Measurements from ENCODE around the gene MALT1. TPM values are rescaled to one million over a fixed set of nuclear protein-coding genes. Genes with fewer than 3 reads are reported as not detected.

Gene MALT1
- total RNA-seq, 2 experiments from 2014 or later = 42.5 to 44.3 TPM

GRCh38 chr18:58654896-58655614, 16.2 kb upstream of the MALT1 start:
- H3K36me3 Mint-ChIP-seq = peaks cover 6% of the 10 kb centered on the region
- ChIA-PET POLR2A (no interaction called here), CTCF (interaction anchor here (0.8 to 1.0 kb wide), 2 partner anchors 109 to 422 kb away, joined by 3 to 4 read pairs; no protein-coding TSS in a partner anchor)
- H3K27ac Mint-ChIP-seq = no peak overlapping the region
- H3K4me1 Mint-ChIP-seq (ENCODE audit: low read depth) = peaks cover 67% of the 10 kb centered on the region
- no peak overlapping the region for H3K4me3 Mint-ChIP-seq
- H3K9me3 Mint-ChIP-seq = peaks cover 9% of the 10 kb centered on the region
- no peaks in the 10 kb centered on the region for H3K27me3 Mint-ChIP-seq
- intact Hi-C loops (cut with micrococcal nuclease) = no loop called here
- DNase-seq = no peak

GRCh38 chr18:58657081-58657480, 14.2 kb upstream of the MALT1 start:
- no peak for DNase-seq
- H3K4me1 Mint-ChIP-seq (ENCODE audit: low read depth) = peaks cover 60% of the 10 kb centered on the region
- H3K4me3 Mint-ChIP-seq = no peak overlapping the region
- intact Hi-C loops (cut with micrococcal nuclease) = no loop called here
- POLR2A ChIA-PET = no interaction called here
- no peak overlapping the region for H3K27ac Mint-ChIP-seq
- CTCF ChIA-PET = interaction anchor here (2.8 kb wide), 1 partner anchor 107 kb away, joined by 14 read pairs; no protein-coding TSS in a partner anchor
- peaks cover 9% of the 10 kb centered on the region for H3K9me3 Mint-ChIP-seq
- H3K27me3 Mint-ChIP-seq = no peaks in the 10 kb centered on the region
- peaks cover 9% of the 10 kb centered on the region for H3K36me3 Mint-ChIP-seq

GRCh38 chr18:58657494-58657893, 13.8 kb upstream of the MALT1 start:
- peaks cover 9% of the 10 kb centered on the region for H3K36me3 Mint-ChIP-seq
- no peak overlapping the region for H3K4me3 Mint-ChIP-seq

GRCh38 chr18:58659691-58660090, 11.6 kb upstream of the MALT1 start:
- no peak overlapping the region for H3K27ac Mint-ChIP-seq
- H3K4me1 Mint-ChIP-seq (ENCODE audit: low read depth) = peaks cover 40% of the 10 kb centered on the region
- no peaks in the 10 kb centered on the region for H3K27me3 Mint-ChIP-seq
- H3K9me3 Mint-ChIP-seq = peaks cover 9% of the 10 kb centered on the region
- intact Hi-C loops (cut with micrococcal nuclease) = no loop called here
- DNase-seq = no peak
- H3K36me3 Mint-ChIP-seq = peaks cover 7% of the 10 kb centered on the region
- CTCF ChIA-PET = interaction anchor here (1.4 to 2.8 kb wide), 2 partner anchors 104 to 130 kb away, joined by 6 to 14 read pairs; no protein-coding TSS in a partner anchor
- H3K4me3 Mint-ChIP-seq = no peak overlapping the region
- POLR2A ChIA-PET = no interaction called here

More at GRCh38 chr18:58657494-58657893, 13.8 kb upstream of the MALT1 start:
- ChIA-PET POLR2A (interaction anchor here (1.0 kb wide), 2 partner anchors 13 to 14 kb away, joined by 3 to 6 read pairs; partner anchors contain the start of gene MALT1), CTCF (interaction anchor here (2.8 kb wide), 1 partner anchor 106 kb away, joined by 14 read pairs; no protein-coding TSS in a partner anchor)
- Mint-ChIP-seq H3K27ac (peak overlapping the region; percentile 64), H3K9me3 (peaks cover 9% of the 10 kb centered on the region), H3K27me3 (no peaks in the 10 kb centered on the region), H3K4me1 (ENCODE audit: low read depth) (peaks cover 57% of the 10 kb centered on the region)
- intact Hi-C loops (cut with micrococcal nuclease) = no loop called here
- no peak for DNase-seq

- ChIA-PET CTCF (interaction anchor here (0.7 to 0.8 kb wide), 2 partner anchors 110 to 392 kb away, joined by 3 read pairs; no protein-coding TSS in a partner anchor), POLR2A (interaction anchor here (1.1 kb wide), 1 partner anchor 23 kb away, joined by 4 read pairs; no protein-coding TSS in a partner anchor)
Observed at GRCh38 chr18:58660915-58661314, 10.3 kb upstream of the MALT1 start.

GRCh38 chr18:58661423-58661822, 9.8 kb upstream of the MALT1 start:
- peaks cover 3% of the 10 kb centered on the region for H3K36me3 Mint-ChIP-seq
- peaks cover 43% of the 10 kb centered on the region for H3K4me1 Mint-ChIP-seq (ENCODE audit: low read depth)
- no peak overlapping the region for H3K4me3 Mint-ChIP-seq
- no peaks in the 10 kb centered on the region for H3K27me3 Mint-ChIP-seq
- intact Hi-C loops (cut with micrococcal nuclease) = no loop called here
- DNase-seq = no peak
- CTCF ChIA-PET = interaction anchor here (0.8 kb wide), 1 partner anchor 110 kb away, joined by 3 read pairs; no protein-coding TSS in a partner anchor
- no peak overlapping the region for H3K27ac Mint-ChIP-seq
- H3K9me3 Mint-ChIP-seq = peaks cover 2% of the 10 kb centered on the region
- POLR2A ChIA-PET = interaction anchor here (1.1 kb wide), 1 partner anchor 24 kb away, joined by 4 read pairs; no protein-coding TSS in a partner anchor

More at GRCh38 chr18:58660915-58661314, 10.3 kb upstream of the MALT1 start:
- intact Hi-C loops (cut with micrococcal nuclease) = no loop called here
- Mint-ChIP-seq H3K9me3 (peaks cover 3% of the 10 kb centered on the region), H3K27ac (no peak overlapping the region), H3K36me3 (peaks cover 3% of the 10 kb centered on the region), H3K4me1 (ENCODE audit: low read depth) (peaks cover 41% of the 10 kb centered on the region), H3K27me3 (no peaks in the 10 kb centered on the region), H3K4me3 (no peak overlapping the region)
- DNase-seq = no peak

GRCh38 chr18:58662118-58662517, 9.1 kb upstream of the MALT1 start:
- Mint-ChIP-seq H3K4me1 (ENCODE audit: low read depth) (peaks cover 39% of the 10 kb centered on the region), H3K27ac (no peak overlapping the region), H3K9me3 (no peaks in the 10 kb centered on the region), H3K36me3 (peaks cover 2% of the 10 kb centered on the region), H3K4me3 (no peak overlapping the region), H3K27me3 (no peaks in the 10 kb centered on the region)
- DNase-seq = no peak
- ChIA-PET CTCF (no interaction called here), POLR2A (no interaction called here)
- intact Hi-C loops (cut with micrococcal nuclease) = no loop called here

GRCh38 chr18:58666176-58666575, 5.1 kb upstream of the MALT1 start:
- Mint-ChIP-seq H3K36me3 (no peaks in the 10 kb centered on the region), H3K27ac (no peak overlapping the region), H3K4me3 (no peak overlapping the region), H3K27me3 (no peaks in the 10 kb centered on the region), H3K4me1 (ENCODE audit: low read depth) (peaks cover 40% of the 10 kb centered on the region), H3K9me3 (no peaks in the 10 kb centered on the region)
- CTCF ChIA-PET = interaction anchor here (1.3 kb wide), 1 partner anchor 98 kb away, joined by 4 read pairs; no protein-coding TSS in a partner anchor
- intact Hi-C loops (cut with micrococcal nuclease) = no loop called here
- POLR2A ChIA-PET = no interaction called here
- DNase-seq = no peak

- H3K9me3 Mint-ChIP-seq = no peaks in the 10 kb centered on the region
- POLR2A ChIA-PET = no interaction called here
- H3K27ac Mint-ChIP-seq = no peak overlapping the region
- peaks cover 41% of the 10 kb centered on the region for H3K4me1 Mint-ChIP-seq (ENCODE audit: low read depth)
- DNase-seq = no peak
- H3K4me3 Mint-ChIP-seq = no peak overlapping the region
- intact Hi-C loops (cut with micrococcal nuclease) = no loop called here
- no peaks in the 10 kb centered on the region for H3K27me3 Mint-ChIP-seq
- CTCF ChIA-PET = interaction anchor here (0.6 to 5.0 kb wide), 4 partner anchors 24 to 138 kb away, joined by 4 to 37 read pairs (median 10); no protein-coding TSS in a partner anchor
- peaks cover 6% of the 10 kb centered on the region for H3K36me3 Mint-ChIP-seq
Observed at GRCh38 chr18:58668211-58668610, 3.1 kb upstream of the MALT1 start.

GRCh38 chr18:58668897-58669296, 2.4 kb upstream of the MALT1 start:
- Mint-ChIP-seq H3K9me3 (no peaks in the 10 kb centered on the region), H3K4me1 (ENCODE audit: low read depth) (peaks cover 47% of the 10 kb centered on the region), H3K27ac (no peak overlapping the region), H3K4me3 (no peak overlapping the region), H3K27me3 (no peaks in the 10 kb centered on the region), H3K36me3 (peaks cover 10% of the 10 kb centered on the region)
- CTCF ChIA-PET = interaction anchor here (0.6 to 5.0 kb wide), 6 partner anchors 39 to 271 kb away, joined by 3 to 37 read pairs (median 10); no protein-coding TSS in a partner anchor
- POLR2A ChIA-PET = interaction anchor here (1.0 to 5.7 kb wide), 2 partner anchors 23 to 124 kb away, joined by 3 to 38 read pairs; no protein-coding TSS in a partner anchor
- DNase-seq = no peak
- intact Hi-C loops (cut with micrococcal nuclease) = no loop called here

GRCh38 chr18:58669731-58670378, 1.4 kb upstream of the MALT1 start:
- Mint-ChIP-seq H3K4me1 (ENCODE audit: low read depth) (peaks cover 57% of the 10 kb centered on the region), H3K27ac (peak overlapping the region; percentile 83)
- POLR2A ChIA-PET = interaction anchor here (0.8 to 5.7 kb wide), 12 partner anchors 9 to 136 kb away, joined by 3 to 38 read pairs (median 8); no protein-coding TSS in a partner anchor

More at GRCh38 chr18:58669731-58670378, 1.4 kb upstream of the MALT1 start:
- H3K4me3 Mint-ChIP-seq = peak overlapping the region; percentile 75
- H3K36me3 Mint-ChIP-seq = peaks cover 15% of the 10 kb centered on the region
- peak; percentile 58 for DNase-seq
- CTCF ChIA-PET = interaction anchor here (0.6 to 5.0 kb wide), 10 partner anchors 38 to 471 kb away, joined by 3 to 37 read pairs (median 4); no protein-coding TSS in a partner anchor
- intact Hi-C loops (cut with micrococcal nuclease) = loop anchor here (1.0 to 10.0 kb wide), 9 partner anchors 18 to 1235 kb away; partner anchors contain the start of genes LMAN1 and NEDD4L
- no peaks in the 10 kb centered on the region for H3K27me3 Mint-ChIP-seq
- no peaks in the 10 kb centered on the region for H3K9me3 Mint-ChIP-seq

Measured in activated CD4-positive, alpha-beta memory T cell treated with anti-CD3 and anti-CD28 coated beads for 36 hours (primary cell).